NCI-H1694 treated with DMSO at 0.1 percent for 48 hours (cell line): ENCODE measurements around the gene DEPDC1B.
"Not testable (repeated sequence)": the region's sequence is repeated elsewhere in the genome, so short reads cannot be mapped to it uniquely, and the experiment has no call there.

Experiments
- DNase-seq: peaks from one replicate; lab custom pipeline; 2025; lab: John Stamatoyannopoulos, UW

Gene DEPDC1B

GRCh38 chr5:60585618-60586017 lies 114.3 kb downstream of the DEPDC1B start:
- no peak for DNase-seq

- no peak for DNase-seq
These were observed 115.7 kb downstream of the DEPDC1B start for GRCh38 chr5:60584304-60584703.

- no peak for DNase-seq
These were observed 116.3 kb downstream of the DEPDC1B start for GRCh38 chr5:60583616-60584015.

- no peak for DNase-seq
These were observed 121.7 kb downstream of the DEPDC1B start for GRCh38 chr5:60578315-60578714.

GRCh38 chr5:60577116-60577515 lies 122.8 kb downstream of the DEPDC1B start:
- no peak for DNase-seq

- DNase-seq, result no peak
These were observed 123.5 kb downstream of the DEPDC1B start for GRCh38 chr5:60576425-60576824.

GRCh38 chr5:60568646-60569045 lies 131.3 kb downstream of the DEPDC1B start:
- DNase-seq, result no peak

GRCh38 chr5:60563696-60564324 lies 136.2 kb downstream of the DEPDC1B start:
- DNase-seq, result no peak

GRCh38 chr5:60553291-60553690 lies 146.7 kb downstream of the DEPDC1B start:
- not testable (repeated sequence) for DNase-seq

- DNase-seq, result no peak
These were observed 148.1 kb downstream of the DEPDC1B start for GRCh38 chr5:60551829-60552228.

GRCh38 chr5:60551250-60551649 lies 148.7 kb downstream of the DEPDC1B start:
- DNase-seq, result no peak

- DNase-seq, result no peak
These were observed 149.7 kb downstream of the DEPDC1B start for GRCh38 chr5:60550311-60550710.

GRCh38 chr5:60549841-60550240 lies 150.1 kb downstream of the DEPDC1B start:
- no peak for DNase-seq
